Measurements from ENCODE around the gene SLC44A1. TPM values are rescaled to one million over a fixed set of nuclear protein-coding genes. Genes with fewer than 3 reads are reported as not detected.

The SLC44A1 gene
- total RNA-seq, 3 donors from 2014 or later, result 85.1 to 183 (median 121) TPM

DNA sequence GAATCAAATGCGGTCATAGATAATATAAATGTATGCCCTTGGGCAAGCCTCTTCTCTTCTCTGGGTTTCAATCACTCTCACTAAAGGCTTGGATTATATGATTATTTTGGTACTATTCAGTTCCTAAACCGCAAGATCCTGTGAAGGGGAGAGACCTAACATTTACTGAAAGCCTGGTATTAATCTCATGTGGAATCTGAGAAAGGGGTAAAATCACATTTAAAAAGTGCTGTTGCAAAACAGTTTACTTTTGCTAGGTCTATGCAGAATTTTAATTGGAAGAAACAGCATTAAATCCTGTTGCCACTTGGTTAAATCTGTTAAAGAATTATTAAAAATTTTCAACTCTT, 50.7 kb downstream of the SLC44A1 start:
- H3K36me3 ChIP-seq (ENCODE audit: low read depth), result no peaks in the 10 kb centered on the region
- no peak for DNase-seq
- no peaks in the 10 kb centered on the region for H3K4me1 ChIP-seq (ENCODE audit: low read depth)
- H3K4me3 ChIP-seq, result no peak overlapping the region
- H3K9me3 ChIP-seq, result no peaks in the 10 kb centered on the region
- ATAC-seq, result no peak
- TF ChIP-seq, protein P1, sequence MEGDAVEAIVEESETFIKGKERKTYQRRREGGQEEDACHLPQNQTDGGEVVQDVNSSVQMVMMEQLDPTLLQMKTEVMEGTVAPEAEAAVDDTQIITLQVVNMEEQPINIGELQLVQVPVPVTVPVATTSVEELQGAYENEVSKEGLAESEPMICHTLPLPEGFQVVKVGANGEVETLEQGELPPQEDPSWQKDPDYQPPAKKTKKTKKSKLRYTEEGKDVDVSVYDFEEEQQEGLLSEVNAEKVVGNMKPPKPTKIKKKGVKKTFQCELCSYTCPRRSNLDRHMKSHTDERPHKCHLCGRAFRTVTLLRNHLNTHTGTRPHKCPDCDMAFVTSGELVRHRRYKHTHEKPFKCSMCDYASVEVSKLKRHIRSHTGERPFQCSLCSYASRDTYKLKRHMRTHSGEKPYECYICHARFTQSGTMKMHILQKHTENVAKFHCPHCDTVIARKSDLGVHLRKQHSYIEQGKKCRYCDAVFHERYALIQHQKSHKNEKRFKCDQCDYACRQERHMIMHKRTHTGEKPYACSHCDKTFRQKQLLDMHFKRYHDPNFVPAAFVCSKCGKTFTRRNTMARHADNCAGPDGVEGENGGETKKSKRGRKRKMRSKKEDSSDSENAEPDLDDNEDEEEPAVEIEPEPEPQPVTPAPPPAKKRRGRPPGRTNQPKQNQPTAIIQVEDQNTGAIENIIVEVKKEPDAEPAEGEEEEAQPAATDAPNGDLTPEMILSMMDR (IDR thresholded peaks at IDR 0.05), result no peak
- intact Hi-C loops (cut with DNase I, micrococcal nuclease), result no loop called here

DNA sequence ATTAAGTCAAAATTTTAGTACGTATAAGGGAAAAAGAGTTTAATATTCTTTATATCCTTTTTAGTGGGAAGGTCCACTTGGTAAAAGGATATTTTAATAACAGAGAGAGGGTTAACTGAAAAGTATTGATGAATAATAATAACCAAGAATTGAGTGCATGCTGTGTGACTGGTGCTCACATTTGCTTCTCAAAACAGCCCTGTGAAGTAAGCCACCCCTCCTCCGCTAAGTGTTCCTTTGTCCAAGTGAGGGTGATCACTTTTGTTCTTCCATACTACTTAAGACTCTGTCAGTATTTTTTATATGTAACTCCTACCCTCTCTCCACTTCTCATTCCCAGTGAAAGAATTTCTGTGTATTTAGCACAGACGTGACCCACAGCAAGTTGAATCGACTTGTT, 51.5 kb downstream of the SLC44A1 start:
- Histone ChIP-seq H3K9me3 (no peaks in the 10 kb centered on the region), H3K4me1 (ENCODE audit: low read depth) (no peaks in the 10 kb centered on the region), H3K4me3 (no peak overlapping the region), H3K36me3 (ENCODE audit: low read depth) (no peaks in the 10 kb centered on the region)
- TF ChIP-seq, protein P1 (IDR thresholded peaks at IDR 0.05), result no peak
- DNase-seq, result no peak
- intact Hi-C loops (cut with DNase I, micrococcal nuclease), result no loop called here
- ATAC-seq, result no peak

DNA sequence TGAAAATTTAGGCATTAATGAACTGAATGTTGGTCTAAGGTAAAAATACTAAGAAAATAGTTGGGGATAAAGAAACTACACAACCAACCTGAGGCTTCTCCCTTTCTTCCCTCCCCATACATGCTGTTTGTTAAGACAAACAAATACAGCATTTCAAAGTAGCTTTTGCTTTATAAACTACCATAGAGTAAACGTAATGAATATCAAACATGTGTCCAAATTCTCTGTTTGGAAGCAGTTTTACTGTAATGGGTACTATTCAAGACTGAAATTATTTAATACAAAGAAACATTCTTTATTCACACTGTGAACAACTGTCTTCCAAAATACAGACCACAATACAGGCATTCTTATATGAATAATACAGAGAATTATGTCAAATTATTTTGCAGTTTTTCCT, 52.0 kb downstream of the SLC44A1 start:
- no peaks in the 10 kb centered on the region for H3K9me3 ChIP-seq
- TF ChIP-seq, protein P1 (IDR thresholded peaks at IDR 0.05), result no peak
- H3K4me1 ChIP-seq (ENCODE audit: low read depth), result no peaks in the 10 kb centered on the region
- intact Hi-C loops (cut with DNase I, micrococcal nuclease), result no loop called here
- no peaks in the 10 kb centered on the region for H3K36me3 ChIP-seq (ENCODE audit: low read depth)
- ATAC-seq (no peak), DNase-seq (no peak)
- no peak overlapping the region for H3K4me3 ChIP-seq

DNA sequence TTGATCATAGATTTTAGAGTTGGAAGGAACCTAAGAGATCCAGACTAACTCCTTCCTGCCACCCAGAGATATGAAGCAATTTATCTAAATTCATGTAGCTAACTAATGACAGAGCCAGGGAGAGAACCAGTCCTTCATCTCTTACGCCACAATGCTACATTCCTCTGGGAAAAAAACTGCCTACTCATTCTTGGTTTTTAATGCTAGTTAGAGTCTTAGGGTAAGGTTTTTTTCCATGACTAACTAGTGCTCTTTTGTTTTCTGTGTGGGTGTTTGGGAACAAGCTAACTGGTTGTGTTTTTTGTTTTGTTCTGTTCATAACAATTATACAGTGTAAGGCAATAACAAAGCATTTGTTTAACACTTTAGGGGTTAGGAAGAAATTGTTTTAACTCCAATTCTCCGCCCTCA, 52.4 kb downstream of the SLC44A1 start:
- no peak for DNase-seq
- no peak for ATAC-seq
- TF ChIP-seq, protein P1 (IDR thresholded peaks at IDR 0.05), result no peak
- no peaks in the 10 kb centered on the region for H3K4me1 ChIP-seq (ENCODE audit: low read depth)
- no peaks in the 10 kb centered on the region for H3K36me3 ChIP-seq (ENCODE audit: low read depth)
- no peaks in the 10 kb centered on the region for H3K9me3 ChIP-seq
- intact Hi-C loops (cut with DNase I, micrococcal nuclease), result no loop called here
- no peak overlapping the region for H3K4me3 ChIP-seq

DNA sequence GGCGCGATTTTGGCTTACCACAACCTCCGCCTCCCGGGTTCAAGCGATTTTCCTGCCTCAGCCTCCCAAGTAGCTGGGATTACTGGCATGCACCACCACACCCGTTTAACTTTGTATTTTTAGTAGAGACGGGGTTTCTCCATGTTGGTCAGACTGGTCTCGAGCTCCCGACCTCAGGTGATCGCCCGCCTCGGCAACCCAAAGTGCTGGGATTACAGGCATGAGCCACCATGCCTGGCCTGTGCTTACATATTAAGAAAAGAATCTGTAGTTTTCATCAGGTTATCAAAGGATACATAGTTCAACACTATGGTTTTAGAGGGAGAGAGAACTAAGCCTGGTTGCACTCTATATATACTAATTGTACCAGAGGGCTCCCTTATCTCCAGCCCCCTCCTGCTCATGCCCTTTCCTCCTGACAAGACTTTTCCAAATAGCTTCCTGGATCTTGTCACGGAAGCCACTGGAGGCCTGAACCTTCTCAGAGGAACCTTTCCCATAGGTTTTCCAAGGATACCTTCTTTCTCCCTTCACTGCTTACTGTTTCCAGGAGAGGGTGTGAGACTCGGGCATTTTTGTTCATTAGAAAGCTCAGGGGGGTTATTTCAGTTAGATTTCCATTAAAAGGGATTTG, 53.1 kb downstream of the SLC44A1 start:
- intact Hi-C loops (cut with DNase I, micrococcal nuclease), result no loop called here

More for the DNA sequence above, 53.1 kb downstream of the SLC44A1 start:
- no peak for DNase-seq
- no peaks in the 10 kb centered on the region for H3K4me1 ChIP-seq (ENCODE audit: low read depth)
- no peaks in the 10 kb centered on the region for H3K36me3 ChIP-seq (ENCODE audit: low read depth)
- H3K9me3 ChIP-seq, result no peaks in the 10 kb centered on the region
- TF ChIP-seq, protein P1 (IDR thresholded peaks at IDR 0.05), result no peak
- ATAC-seq, result no peak
- no peak overlapping the region for H3K4me3 ChIP-seq
